K562 (cell line): ENCODE measurements around the gene TBP. TPM values are rescaled to one million over a fixed set of nuclear protein-coding genes. Genes with fewer than 3 reads are reported as not detected.

Experiments
- CEBPB ChIP-seq: fragments of 450-650 bp; IDR thresholded peaks from 2 replicates; pipeline ENCODE4 v1.6.1; 2016; ENCODE audit warnings: missing genetic modification characterization, missing compliant biosample characterization
- CREB1 ChIP-seq, 2 experiments: sonication (generic) in 1 of 2; formaldehyde crosslinking in 1 of 2; IDR thresholded peaks; 2 replicates each; pipeline versions ENCODE4 v1.6.1 to v1.8.0; 2012 to 2022; ENCODE audit warnings: inconsistent platforms in 1 of 2, mild to moderate bottlenecking in 1 of 2, missing genetic modification reagents in 1 of 2, moderate library complexity in 1 of 2
- CTBP1 ChIP-seq: fragments of 450-650 bp; IDR thresholded peaks from 2 replicates; pipeline ENCODE4 v1.6.1; 2016; ENCODE audit warnings: borderline replicate concordance
- EWSR1 ChIP-seq: fragments of 450-650 bp; IDR thresholded peaks from 2 replicates; pipeline ENCODE4 v1.6.1; 2018; ENCODE audit warnings: borderline replicate concordance, mild to moderate bottlenecking, low read depth, moderate library complexity; ENCODE audit not compliant: partially characterized antibody
- IFI16 ChIP-seq: fragments of 250-450 bp; sonication (Bioruptor Pico); IDR thresholded peaks from 2 replicates; pipeline ENCODE4 v2.1.2; 2022; ENCODE audit warnings: mild to moderate bottlenecking, inconsistent platforms
- KLF6 ChIP-seq: fragments of 250-450 bp; sonication (Bioruptor Pico); IDR thresholded peaks from 2 replicates; pipeline ENCODE4 v1.4.0; 2020; ENCODE audit warnings: mild to moderate bottlenecking, moderate library complexity, borderline replicate concordance
- SLC30A9 ChIP-seq: fragments of 250-450 bp; sonication (Bioruptor Pico); IDR thresholded peaks from 2 replicates; pipeline ENCODE4 v1.8.0; 2022; ENCODE audit warnings: mild to moderate bottlenecking, moderate library complexity
- SNRNP70 ChIP-seq: fragments of 200-400 bp; formaldehyde crosslinking; optimal IDR thresholded peaks from 2 replicates; pipeline ENCODE3; 2017; ENCODE audit warnings: low read depth, low read length
- TEAD1 ChIP-seq, 2 experiments: fragments of 450-650 bp in 1 of 2; sonication (generic) in 1 of 2; formaldehyde crosslinking; IDR thresholded peaks; 2 replicates each; pipeline versions ENCODE4 v1.4.0 to v1.8.0; 2020 to 2022; ENCODE audit warnings: mild to moderate bottlenecking in 2 of 2, missing genetic modification reagents in 1 of 2
- ZKSCAN8 ChIP-seq: fragments of 200-800 bp; sonication (Bioruptor generic); IDR thresholded peaks from 2 replicates; pipeline ENCODE4 v1.6.1; 2016; ENCODE audit warnings: missing genetic modification characterization, missing compliant biosample characterization
- ZNF253 ChIP-seq: fragments of 250-450 bp; sonication (Bioruptor Pico); conservative IDR thresholded peaks from 2 replicates; pipeline ENCODE4 v1.6.1; 2021; ENCODE audit warnings: mild to moderate bottlenecking
- ZNF3 ChIP-seq: fragments of 250-450 bp; sonication (Bioruptor Pico); IDR thresholded peaks from 2 replicates; pipeline ENCODE4 v1.5.0; 2021; ENCODE audit warnings: mild to moderate bottlenecking, moderate library complexity
- ZNF384 ChIP-seq: IDR thresholded peaks from 2 replicates; pipeline ENCODE4 v1.6.1; 2012; ENCODE audit warnings: low read depth, low read length, improper control_type of control experiment
- ZNF518B ChIP-seq: fragments of 250-450 bp; sonication (Bioruptor Pico); IDR thresholded peaks from 2 replicates; pipeline ENCODE4 v1.5.0; 2021; ENCODE audit warnings: mild to moderate bottlenecking, moderate library complexity
- polyA plus RNA-seq, 8 experiments: library from polyadenylated mRNA; depleted of rRNA in 4 of 8; stranded (reverse) in 5 of 8; unstranded in 3 of 8; fragments of >200 nt; fragmentation: Nextera tagmentation in 2 of 8; fragmentation: Illumina TruSeq in 1 of 8; extraction: Ambion mirVana in 2 of 8; extraction: Trizol in 1 of 8; gene quantifications; 2 replicates each; pipeline versions ENCODE4 v1.2.1 to v1.2.3, GENCODE V29; 2011 to 2014; ENCODE audit warnings: inconsistent platforms in 1 of 8, missing spikeins in 1 of 8
- total RNA-seq, 7 experiments: library from RNA; depleted of rRNA in 6 of 7; stranded (reverse); fragments of >200 nt in 6 of 7; fragmentation: Illumina TruSeq in 2 of 7; extraction: Trizol in 2 of 7; gene quantifications; 2 replicates each; pipeline versions ENCODE4 v1.2.1 to v1.2.3, GENCODE V29; 2011 to 2021; ENCODE audit warnings: low replicate concordance in 1 of 7
- TF ChIP-seq, protein P1 (sequence below), 3 experiments: IDR thresholded peaks in 2 of 3; conservative IDR thresholded peaks in 1 of 3; 2 replicates each; pipeline ENCODE4 v1.5.1; 2011 to 2012; ENCODE audit warnings: low read length in 3 of 3, mild to moderate bottlenecking in 3 of 3, control low read depth in 2 of 3, improper control_type of control experiment in 1 of 3, inconsistent platforms in 1 of 3, low read depth in 1 of 3, mixed read lengths in 1 of 3, moderate library complexity in 1 of 3; ENCODE audit not compliant: insufficient read depth in 2 of 3

Gene TBP
- total and polyA plus RNA-seq, 9 of the 15 experiments (the other 6 are each of a cell fraction or from before 2014, with no cell fraction given), result 28.5 to 86.1 (median 39.5) TPM

DNA sequence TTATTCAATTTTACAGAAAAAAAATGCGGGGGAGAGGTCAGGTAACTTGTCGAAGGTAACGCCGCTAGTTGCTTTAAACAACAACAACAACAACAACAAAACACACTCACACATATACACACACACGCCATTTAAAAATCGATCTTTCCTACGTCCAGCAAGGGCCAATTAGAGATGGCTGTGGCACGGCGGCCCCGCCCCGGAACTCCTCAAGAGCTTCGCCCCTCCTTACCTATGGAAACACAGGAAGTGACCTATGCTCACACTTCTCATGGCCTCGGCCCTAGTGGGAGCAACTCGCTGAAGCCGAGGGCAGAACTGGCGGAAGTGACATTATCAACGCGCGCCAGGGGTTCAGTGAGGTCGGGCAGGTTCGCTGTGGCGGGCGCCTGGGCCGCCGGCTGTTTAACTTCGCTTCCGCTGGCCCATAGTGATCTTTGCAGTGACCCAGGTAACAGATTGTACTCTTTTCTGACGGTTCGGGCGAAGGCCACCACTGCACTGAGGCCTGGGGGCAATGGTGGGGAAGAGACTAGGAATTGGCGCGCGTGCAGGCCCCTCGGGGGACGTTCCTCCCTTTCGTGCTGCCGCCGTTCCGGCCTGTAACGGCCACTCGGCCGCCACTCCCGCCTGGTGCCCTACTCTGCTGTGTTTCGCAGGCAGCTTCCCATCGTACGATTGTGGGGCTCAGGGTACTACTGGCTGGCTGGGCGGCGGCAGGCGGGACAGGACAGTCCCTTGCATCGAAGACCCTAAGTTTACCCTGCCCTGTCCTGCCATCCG lies at the start of gene TBP (continued):
- TF ChIP-seq, protein P1, sequence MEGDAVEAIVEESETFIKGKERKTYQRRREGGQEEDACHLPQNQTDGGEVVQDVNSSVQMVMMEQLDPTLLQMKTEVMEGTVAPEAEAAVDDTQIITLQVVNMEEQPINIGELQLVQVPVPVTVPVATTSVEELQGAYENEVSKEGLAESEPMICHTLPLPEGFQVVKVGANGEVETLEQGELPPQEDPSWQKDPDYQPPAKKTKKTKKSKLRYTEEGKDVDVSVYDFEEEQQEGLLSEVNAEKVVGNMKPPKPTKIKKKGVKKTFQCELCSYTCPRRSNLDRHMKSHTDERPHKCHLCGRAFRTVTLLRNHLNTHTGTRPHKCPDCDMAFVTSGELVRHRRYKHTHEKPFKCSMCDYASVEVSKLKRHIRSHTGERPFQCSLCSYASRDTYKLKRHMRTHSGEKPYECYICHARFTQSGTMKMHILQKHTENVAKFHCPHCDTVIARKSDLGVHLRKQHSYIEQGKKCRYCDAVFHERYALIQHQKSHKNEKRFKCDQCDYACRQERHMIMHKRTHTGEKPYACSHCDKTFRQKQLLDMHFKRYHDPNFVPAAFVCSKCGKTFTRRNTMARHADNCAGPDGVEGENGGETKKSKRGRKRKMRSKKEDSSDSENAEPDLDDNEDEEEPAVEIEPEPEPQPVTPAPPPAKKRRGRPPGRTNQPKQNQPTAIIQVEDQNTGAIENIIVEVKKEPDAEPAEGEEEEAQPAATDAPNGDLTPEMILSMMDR (IDR thresholded peaks at IDR 0.05 in 2 of 3, conservative IDR thresholded peaks at IDR 0.05 in 1 of 3; ENCODE audit: insufficient read depth in 2 of 3, low read depth in 1 of 3, low read length in 3 of 3), result peak in 1 of 3 experiments; percentile 5; a peak in 1 of 6 replicates
- TF ChIP-seq SNRNP70, result no peak
- peak; percentile 99 for TF ChIP-seq CREB1 (IDR thresholded peaks at IDR 0.05)
- peak; percentile 99 for TF ChIP-seq CREB1 (CRISPR knock-in tag; IDR thresholded peaks at IDR 0.05)
- TF ChIP-seq ZNF384, result no peak
- TF ChIP-seq ZKSCAN8 (CRISPR knock-in tag), result no peak
- TF ChIP-seq EWSR1, result no peak
- no peak for TF ChIP-seq ZNF3 (CRISPR knock-in tag)
- TF ChIP-seq TEAD1 (CRISPR knock-in tag; IDR thresholded peaks at IDR 0.05), result no peak; a peak in 1 of 4 replicates
- no peak for TF ChIP-seq IFI16 (CRISPR knock-in tag)
- TF ChIP-seq KLF6, result no peak
- no peak for TF ChIP-seq CEBPB
- no peak for TF ChIP-seq ZNF253 (CRISPR knock-in tag)
- no peak for TF ChIP-seq ZNF518B (CRISPR knock-in tag)
- no peak for TF ChIP-seq SLC30A9 (CRISPR knock-in tag)
- peak; percentile 81 for TF ChIP-seq CTBP1
